ENCODE data around the gene ADCK1. TPM values are rescaled to one million over a fixed set of nuclear protein-coding genes. Genes with fewer than 3 reads are reported as not detected.
"Not testable (repeated sequence)": the region's sequence is repeated elsewhere in the genome, so short reads cannot be mapped to it uniquely, and the experiment has no call there.

The ADCK1 gene
- total RNA-seq, 4 donors from 2014 or later = 3.8 to 11.1 (median 6.8) TPM

DNA sequence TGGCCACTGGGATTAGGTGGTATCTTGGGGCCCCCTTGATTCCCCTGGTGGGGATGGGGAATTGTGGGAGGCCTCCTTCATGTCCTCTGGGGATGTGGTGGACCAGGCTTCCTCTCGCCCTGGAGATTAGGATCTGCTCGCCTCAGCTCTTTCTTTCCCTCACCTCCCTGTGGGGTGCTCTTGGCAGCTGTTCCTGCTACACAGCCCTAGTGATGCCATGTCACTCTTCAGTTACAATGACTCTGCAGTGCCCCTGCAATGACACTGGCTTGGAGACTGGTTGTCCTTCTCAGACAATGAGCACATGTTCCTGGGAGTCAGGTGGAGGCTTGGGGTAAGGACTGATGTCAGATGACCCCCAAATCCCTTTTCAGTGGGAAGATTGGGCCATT lies 83.9 kb downstream of the ADCK1 start:
- 92 to 100% methylated on average over 1 to 2 of the region's 2 CpGs for WGBS, 2 donors (ENCODE audit: low coverage in 1 of 2)
- H3K4me1 ChIP-seq = peaks cover 0 to 10% (median 0%) of the 10 kb centered on the region in 3 donors
- peaks cover 0 to 27% of the 10 kb centered on the region in 2 donors for H3K36me3 ChIP-seq
- no peak overlapping the region for H3K27ac ChIP-seq
- no peak for TF ChIP-seq POLR2AphosphoS5 (IDR thresholded peaks at IDR 0.05)
- TF ChIP-seq, protein P1, sequence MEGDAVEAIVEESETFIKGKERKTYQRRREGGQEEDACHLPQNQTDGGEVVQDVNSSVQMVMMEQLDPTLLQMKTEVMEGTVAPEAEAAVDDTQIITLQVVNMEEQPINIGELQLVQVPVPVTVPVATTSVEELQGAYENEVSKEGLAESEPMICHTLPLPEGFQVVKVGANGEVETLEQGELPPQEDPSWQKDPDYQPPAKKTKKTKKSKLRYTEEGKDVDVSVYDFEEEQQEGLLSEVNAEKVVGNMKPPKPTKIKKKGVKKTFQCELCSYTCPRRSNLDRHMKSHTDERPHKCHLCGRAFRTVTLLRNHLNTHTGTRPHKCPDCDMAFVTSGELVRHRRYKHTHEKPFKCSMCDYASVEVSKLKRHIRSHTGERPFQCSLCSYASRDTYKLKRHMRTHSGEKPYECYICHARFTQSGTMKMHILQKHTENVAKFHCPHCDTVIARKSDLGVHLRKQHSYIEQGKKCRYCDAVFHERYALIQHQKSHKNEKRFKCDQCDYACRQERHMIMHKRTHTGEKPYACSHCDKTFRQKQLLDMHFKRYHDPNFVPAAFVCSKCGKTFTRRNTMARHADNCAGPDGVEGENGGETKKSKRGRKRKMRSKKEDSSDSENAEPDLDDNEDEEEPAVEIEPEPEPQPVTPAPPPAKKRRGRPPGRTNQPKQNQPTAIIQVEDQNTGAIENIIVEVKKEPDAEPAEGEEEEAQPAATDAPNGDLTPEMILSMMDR (IDR thresholded peaks at IDR 0.05) = no peak
- no peak for TF ChIP-seq POLR2A (IDR thresholded peaks at IDR 0.05)
- no peak for TF ChIP-seq EP300 (IDR thresholded peaks at IDR 0.05)
- H3K9me3 ChIP-seq = no peaks in the 10 kb centered on the region
- no peak for ATAC-seq
- no peaks in the 10 kb centered on the region for H3K27me3 ChIP-seq
- H3K4me3 ChIP-seq = no peak overlapping the region

DNA sequence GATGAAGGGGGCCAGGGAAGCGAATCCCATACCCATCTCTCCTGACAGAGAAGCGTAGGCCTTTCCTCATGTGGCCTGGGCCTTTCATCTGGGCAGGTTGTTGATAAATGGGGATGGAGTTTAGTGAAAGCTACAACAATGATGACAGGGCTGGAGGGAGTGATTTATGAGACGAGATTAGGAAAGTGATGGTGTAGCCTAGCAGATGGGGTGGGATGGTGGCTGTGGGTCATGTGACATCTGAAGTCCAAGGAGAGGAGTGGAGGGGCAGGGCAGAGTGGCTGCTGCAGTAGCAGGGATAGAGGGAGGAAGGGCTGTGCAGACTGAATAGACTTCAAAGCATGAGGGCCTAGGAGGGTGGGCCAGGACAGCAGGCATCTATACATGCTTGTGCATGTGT lies 85.5 kb downstream of the ADCK1 start:
- Histone ChIP-seq H3K4me3 (no peak overlapping the region), H3K9me3 (peaks cover 0 to 5% (median 0%) of the 10 kb centered on the region in 3 donors), H3K27ac (no peak overlapping the region), H3K36me3 (peaks cover 0 to 33% of the 10 kb centered on the region in 2 donors), H3K4me1 (peaks cover 0 to 10% (median 0%) of the 10 kb centered on the region in 3 donors), H3K27me3 (no peaks in the 10 kb centered on the region)
- TF ChIP-seq, protein P1 (IDR thresholded peaks at IDR 0.05) = no peak
- TF ChIP-seq POLR2A (IDR thresholded peaks at IDR 0.05) (no peak), EP300 (IDR thresholded peaks at IDR 0.05) (no peak), POLR2AphosphoS5 (IDR thresholded peaks at IDR 0.05) (no peak)
- WGBS, 2 donors (ENCODE audit: low coverage in 1 of 2) = 83% methylated on average over 3 of the region's 3 CpGs; no CpG with 5 or more reads in 1 of the 2 donors
- no peak for ATAC-seq

DNA sequence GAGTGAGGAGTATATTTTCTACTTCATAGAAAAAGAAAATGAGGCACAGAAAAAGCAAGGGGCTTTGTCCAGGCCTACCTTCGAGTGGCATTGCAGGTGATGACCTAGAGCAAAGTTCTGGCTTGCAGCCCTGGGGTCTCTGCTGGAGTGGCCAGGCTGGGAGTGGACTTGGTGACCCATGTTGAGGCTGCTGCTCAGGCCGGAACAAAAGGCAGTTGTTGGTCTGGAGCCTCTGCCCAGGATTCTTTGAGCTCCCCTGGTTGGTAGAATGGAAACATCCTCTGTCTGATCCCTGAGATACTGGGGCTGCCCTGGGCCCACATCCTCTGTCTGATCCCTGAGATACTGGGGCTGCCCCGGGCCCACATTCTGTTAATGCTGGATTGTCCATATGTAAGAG lies 86.1 kb downstream of the ADCK1 start:
- ATAC-seq = no peak
- Histone ChIP-seq H3K27me3 (no peaks in the 10 kb centered on the region), H3K9me3 (peaks cover 0 to 5% (median 0%) of the 10 kb centered on the region in 3 donors), H3K36me3 (peaks cover 0 to 36% of the 10 kb centered on the region in 2 donors), H3K27ac (no peak overlapping the region), H3K4me3 (no peak overlapping the region), H3K4me1 (peaks cover 0 to 10% (median 0%) of the 10 kb centered on the region in 3 donors)
- WGBS, 2 donors (ENCODE audit: low coverage in 1 of 2) = 80 to 100% methylated on average over 1 of the region's 3 CpGs
- TF ChIP-seq, protein P1 (IDR thresholded peaks at IDR 0.05) = no peak
- TF ChIP-seq POLR2AphosphoS5 (IDR thresholded peaks at IDR 0.05) (no peak), POLR2A (IDR thresholded peaks at IDR 0.05) (no peak), EP300 (IDR thresholded peaks at IDR 0.05) (no peak)

DNA sequence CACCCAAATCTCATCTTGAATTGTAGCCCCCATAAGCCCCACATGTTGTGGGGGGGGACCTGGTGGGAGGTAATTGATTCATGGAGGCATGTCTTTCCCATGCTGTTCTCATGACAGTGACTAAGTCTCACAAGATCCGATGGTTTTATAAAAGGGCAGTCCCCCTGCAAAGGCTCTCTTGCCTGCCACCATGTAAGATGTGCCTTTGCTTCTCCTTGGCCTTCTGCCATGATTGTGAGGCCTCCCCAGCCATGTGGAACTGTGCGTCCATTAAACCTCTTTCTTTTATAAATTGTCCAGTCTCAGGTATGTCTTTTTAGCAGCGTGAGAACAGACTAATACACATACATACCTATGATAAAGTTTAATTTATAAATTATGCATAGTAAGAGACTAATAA lies 89.0 kb downstream of the ADCK1 start:
- H3K4me3 ChIP-seq, H3K4me1 ChIP-seq, H3K27ac ChIP-seq, H3K27me3 ChIP-seq, ATAC-seq, H3K9me3 ChIP-seq: not testable (repeated sequence)
- H3K36me3 ChIP-seq = peaks cover 0 to 42% of the 10 kb centered on the region in 2 donors
- 88 to 100% methylated on average over 1 to 3 of the region's 3 CpGs for WGBS, 2 donors (ENCODE audit: low coverage in 1 of 2)

DNA sequence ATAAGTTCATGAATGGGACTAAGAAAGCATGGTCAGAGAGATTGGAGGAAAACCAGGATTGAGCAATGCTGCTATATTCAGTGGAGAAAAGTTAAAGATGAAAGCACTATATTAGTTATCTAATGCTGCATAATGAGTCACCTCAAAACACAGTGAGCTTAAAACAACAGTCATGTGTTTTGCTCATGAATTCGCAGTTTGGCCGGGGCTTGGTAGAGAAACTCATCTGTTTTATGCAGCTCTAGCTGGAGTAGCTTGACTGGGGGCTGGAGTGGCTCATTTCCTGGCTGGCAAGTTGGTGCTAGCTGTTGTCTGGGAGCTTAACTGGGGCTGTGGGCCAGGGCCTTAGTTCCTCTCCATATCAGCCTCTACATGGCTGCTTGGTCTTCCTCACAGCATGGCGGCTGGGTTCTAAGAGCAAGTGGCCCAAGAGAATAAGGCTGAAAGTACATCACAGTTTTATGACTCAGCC lies 90.1 kb downstream of the ADCK1 start:
- Histone ChIP-seq H3K36me3 (peaks cover 0 to 42% of the 10 kb centered on the region in 2 donors), H3K4me3 (no peak overlapping the region), H3K9me3 (peaks cover 0 to 5% (median 0%) of the 10 kb centered on the region in 3 donors), H3K27ac (no peak overlapping the region), H3K4me1 (no peaks in the 10 kb centered on the region), H3K27me3 (no peaks in the 10 kb centered on the region)
- no peak for ATAC-seq
- WGBS, 2 donors (ENCODE audit: low coverage in 1 of 2) = 96% methylated on average over 3 of the region's 3 CpGs; no CpG with 5 or more reads in 1 of the 2 donors
- TF ChIP-seq POLR2AphosphoS5 (IDR thresholded peaks at IDR 0.05) (no peak), POLR2A (IDR thresholded peaks at IDR 0.05) (no peak), EP300 (IDR thresholded peaks at IDR 0.05) (no peak)
- TF ChIP-seq, protein P1 (IDR thresholded peaks at IDR 0.05) = no peak
